GM18907 (cell line): ENCODE results near the gene MFSD1.

Source experiments
- ATAC-seq: cut with Tn5 transposase; IDR thresholded peaks from one replicate; pipeline ENCODE4 v1.9.1; 2021; ENCODE audit warnings: mild to moderate bottlenecking, moderate library complexity; ENCODE audit not compliant: unreplicated experiment

The MFSD1 gene

GRCh38 chr3:158801696-158802408 is at the start of gene MFSD1:
MFSD1 (plus strand) TSS chr3:158802054; CDS start chr3:158802153, 99 bp downstream.
- peak; percentile 99 for ATAC-seq

- ATAC-seq = no peak
Observed at GRCh38 chr3:158753854-158754253, 48.0 kb upstream of the MFSD1 start.

- no peak for ATAC-seq
Observed at GRCh38 chr3:158755421-158755820, 46.4 kb upstream of the MFSD1 start.

- ATAC-seq = no peak
Observed at GRCh38 chr3:158761350-158761749, 40.5 kb upstream of the MFSD1 start.

GRCh38 chr3:158762701-158763100 is 39.2 kb upstream of the MFSD1 start:
- no peak for ATAC-seq

- ATAC-seq = no peak
Observed at GRCh38 chr3:158763421-158763820, 38.4 kb upstream of the MFSD1 start.

GRCh38 chr3:158765518-158766205 is 36.2 kb upstream of the MFSD1 start:
- ATAC-seq = no peak

- ATAC-seq = no peak
Observed at GRCh38 chr3:158766364-158766763, 35.5 kb upstream of the MFSD1 start.

- no peak for ATAC-seq
Observed at GRCh38 chr3:158768361-158768787, 33.5 kb upstream of the MFSD1 start.

GRCh38 chr3:158768881-158769543 is 32.8 kb upstream of the MFSD1 start:
- ATAC-seq = no peak

- no peak for ATAC-seq
Observed at GRCh38 chr3:158769549-158769948, 32.3 kb upstream of the MFSD1 start.

- ATAC-seq = no peak
Observed at GRCh38 chr3:158769952-158770740, 31.7 kb upstream of the MFSD1 start.

GRCh38 chr3:158770741-158771350 is 31.0 kb upstream of the MFSD1 start:
- ATAC-seq = no peak

- ATAC-seq = no peak
Observed at GRCh38 chr3:158771577-158771976, 30.3 kb upstream of the MFSD1 start.

GRCh38 chr3:158771982-158772381 is 29.9 kb upstream of the MFSD1 start:
- ATAC-seq = no peak

- ATAC-seq = no peak
Observed at GRCh38 chr3:158773166-158773565, 28.7 kb upstream of the MFSD1 start.

- ATAC-seq = no peak
Observed at GRCh38 chr3:158773845-158774830, 27.7 kb upstream of the MFSD1 start.

- no peak for ATAC-seq
Observed at GRCh38 chr3:158774965-158775364, 26.9 kb upstream of the MFSD1 start.
